GM21737 (cell line): ENCODE results near the gene EME1.

Experiments used
- ATAC-seq: cut with Tn5 transposase; IDR thresholded peaks from one replicate; pipeline ENCODE4 v1.9.1; 2021; ENCODE audit warnings: mild to moderate bottlenecking, moderate library complexity; ENCODE audit not compliant: unreplicated experiment

The EME1 gene

DNA sequence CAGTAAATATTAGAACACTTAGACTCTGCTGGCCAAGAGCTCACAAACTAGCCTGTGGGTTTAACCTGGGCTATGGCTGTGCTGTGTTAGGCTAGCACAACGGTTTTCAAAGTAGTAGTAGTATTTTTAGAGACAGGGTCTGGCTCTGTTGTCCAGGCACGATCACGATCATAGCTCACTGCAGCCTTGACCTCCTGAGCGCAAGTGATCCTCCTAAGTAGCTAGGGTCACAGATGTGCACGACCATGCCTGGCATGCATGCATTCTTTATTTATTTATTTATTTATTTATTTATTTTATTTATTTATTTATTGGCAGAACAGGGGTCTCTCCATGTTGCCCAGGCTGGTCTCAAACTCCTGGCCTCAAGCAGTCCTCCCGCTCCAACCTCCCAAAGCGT lies 10.4 kb upstream of the EME1 start:
- ATAC-seq = no peak

DNA sequence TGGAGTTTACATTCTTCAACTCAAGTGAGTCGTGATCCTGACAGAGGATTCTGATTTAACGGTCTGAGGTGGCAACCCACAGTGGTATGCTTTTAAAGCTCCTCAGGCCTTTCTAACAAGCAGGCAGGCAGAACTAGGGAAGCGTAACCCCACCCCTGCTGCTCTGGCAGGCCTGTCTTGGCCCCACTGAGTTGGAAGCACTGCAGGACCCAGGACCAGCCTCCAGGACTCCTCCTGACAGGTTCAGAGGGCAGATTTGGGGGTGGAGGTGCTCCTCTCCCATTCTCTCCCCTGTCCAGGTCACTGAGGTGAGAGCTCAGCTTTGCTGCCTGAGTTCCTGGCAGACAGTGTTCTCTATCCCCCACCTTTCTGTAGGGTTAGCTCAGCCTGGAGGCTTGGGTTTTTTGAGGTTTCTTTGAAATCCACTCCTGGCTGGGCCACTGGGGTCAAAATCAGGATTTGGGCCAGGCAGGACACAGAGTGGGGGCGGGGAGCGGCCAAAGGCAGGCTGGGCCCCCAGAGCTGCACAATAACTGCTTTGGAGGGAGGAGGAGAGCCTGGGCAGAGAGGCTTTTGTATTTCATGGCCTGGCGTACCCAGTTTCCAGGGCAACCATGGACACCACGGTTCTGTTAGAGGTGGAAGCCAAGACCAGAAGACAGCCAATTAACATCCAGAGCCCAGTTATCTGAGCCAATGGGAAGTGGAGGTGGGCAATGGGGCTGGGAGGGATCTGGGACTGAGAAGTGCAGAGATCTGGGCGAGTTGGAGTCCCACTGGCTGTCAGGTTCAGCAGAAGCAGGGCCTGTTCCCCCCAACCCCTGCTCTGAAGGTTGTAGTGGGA lies 9.6 kb upstream of the EME1 start:
- no peak for ATAC-seq

DNA sequence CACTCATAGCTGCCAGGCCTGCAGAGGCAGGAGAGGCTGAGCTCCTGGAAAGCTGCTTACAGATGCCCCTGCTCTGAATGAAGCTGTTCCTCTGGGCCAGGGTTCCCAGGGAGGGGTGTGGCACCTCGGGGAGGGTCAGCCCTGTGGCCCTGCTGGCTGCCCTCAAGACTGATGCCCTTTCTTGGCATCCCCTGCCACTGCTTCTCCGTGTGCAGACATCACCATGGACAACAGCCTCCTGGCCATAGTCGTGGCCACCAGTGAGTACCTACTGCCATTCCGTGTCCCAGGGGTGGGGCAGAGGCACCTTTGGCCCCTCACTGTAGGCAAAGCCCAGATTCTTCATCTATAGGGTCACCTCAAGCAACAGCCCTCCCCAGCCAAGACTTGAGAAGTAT lies 9.0 kb upstream of the EME1 start:
- ATAC-seq = no peak

DNA sequence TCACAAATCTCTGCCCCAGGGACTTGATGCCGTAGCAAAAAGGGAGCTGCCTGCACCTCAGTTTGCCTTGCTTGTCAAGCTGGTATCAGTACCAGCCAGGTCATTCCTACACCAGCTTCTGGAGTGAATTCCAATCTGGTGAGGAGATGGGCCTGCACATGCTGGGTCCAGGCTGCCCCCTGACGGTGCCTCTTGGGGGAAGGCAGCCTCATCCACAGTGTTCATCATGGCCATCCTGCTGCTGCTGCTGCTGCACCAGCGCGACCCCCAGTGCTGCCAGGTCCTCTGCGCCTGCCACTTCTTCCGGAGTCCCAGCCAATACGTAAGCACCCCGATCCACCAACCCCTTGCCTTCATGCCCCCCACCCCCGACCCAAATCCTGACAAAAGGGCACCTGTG lies 8.3 kb upstream of the EME1 start:
- ATAC-seq = no peak

DNA sequence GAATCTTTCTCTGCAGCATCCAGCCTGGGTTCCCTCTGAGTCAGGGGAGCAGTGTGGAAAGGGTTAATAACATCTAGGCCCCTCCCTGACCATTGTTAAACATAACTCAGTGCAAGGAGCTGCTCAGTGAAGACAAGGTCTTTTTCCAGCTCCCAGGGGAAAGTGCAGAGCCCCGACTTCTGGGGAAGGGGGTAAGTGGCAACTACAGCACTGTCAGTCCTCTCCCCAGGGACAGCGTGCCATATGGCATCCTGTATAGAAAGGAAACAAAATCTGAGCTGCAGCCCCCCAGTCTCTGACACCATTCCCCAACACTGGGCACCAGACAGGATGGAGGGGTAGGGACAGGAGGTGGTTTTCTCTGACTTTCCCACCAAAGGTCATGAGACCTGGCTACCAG lies 7.9 kb upstream of the EME1 start:
- no peak for ATAC-seq

DNA sequence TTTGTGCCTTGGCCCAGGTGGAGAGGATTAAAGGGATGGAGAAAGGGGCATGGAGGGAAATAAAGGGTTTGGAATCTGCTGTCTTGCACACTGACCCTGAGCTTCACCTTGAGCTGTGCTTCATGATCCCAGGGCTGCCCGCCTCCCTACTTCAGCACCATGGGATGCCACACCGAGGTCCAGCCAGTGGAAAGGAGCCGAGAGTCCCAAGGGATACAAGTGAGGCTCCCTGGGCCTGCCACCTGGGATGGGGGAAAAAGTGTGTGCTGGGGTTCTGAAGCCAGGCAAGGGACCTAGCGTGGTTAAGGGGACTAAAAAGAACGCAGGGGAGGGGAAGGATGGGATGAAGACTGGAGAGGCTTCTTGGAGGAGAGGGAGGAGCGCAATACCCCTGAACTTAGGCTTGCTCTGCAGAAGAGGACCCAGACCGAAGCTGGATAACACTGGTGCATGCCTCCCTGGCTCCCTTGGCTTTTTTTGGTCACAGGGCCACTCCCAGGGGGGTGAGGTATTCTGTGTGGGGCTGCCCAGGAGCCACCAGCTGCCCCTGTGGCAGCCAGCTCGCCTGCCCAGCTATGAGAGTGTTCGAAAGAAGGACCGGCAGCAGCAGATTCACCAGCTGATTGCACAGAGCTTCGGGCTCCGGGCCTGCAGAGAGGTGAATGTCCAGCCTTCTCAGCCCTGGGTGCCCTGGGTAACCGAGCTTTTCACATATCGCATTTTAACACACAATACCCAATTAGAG lies 7.2 kb upstream of the EME1 start:
- no peak for ATAC-seq

DNA sequence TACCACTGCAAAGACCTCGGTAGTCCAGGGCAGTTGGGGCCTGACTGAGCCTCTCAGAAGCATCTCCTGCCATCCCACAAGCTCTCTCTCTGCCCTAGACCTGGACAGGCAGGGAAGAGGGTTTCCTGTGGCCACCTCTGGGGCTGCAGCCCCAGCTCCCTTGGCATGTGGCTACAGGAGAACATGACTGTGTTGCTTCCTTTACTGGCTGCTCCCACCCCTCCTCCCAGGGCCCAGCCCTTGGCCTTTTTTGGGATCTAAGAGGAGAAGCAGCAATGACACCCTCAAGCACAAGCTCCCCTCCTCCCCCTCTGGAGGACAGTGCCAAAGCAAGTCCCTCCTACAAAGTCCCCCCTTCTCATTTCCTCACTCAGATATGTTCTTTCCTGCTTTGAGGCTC lies 5.6 kb upstream of the EME1 start:
- no peak for ATAC-seq

DNA sequence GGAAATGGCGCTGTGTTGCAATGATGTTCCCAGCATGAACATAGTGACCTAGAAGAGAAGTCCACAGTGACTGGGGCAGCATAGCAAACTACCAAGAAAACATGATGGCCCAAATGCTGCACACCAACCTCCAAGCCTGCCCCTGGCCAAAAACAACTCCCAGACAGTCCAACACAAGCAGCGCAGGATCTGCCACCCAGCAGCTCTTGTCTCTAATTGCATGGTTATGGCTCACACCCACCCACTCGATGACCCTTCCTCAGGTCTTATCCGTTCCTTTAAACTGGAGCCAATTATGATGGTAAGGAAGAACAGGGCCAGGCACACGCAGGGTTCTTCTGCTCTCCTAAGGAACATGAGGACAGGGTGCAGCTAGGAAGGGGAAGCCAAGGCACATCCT lies 3.0 kb upstream of the EME1 start:
- ATAC-seq = no peak

DNA sequence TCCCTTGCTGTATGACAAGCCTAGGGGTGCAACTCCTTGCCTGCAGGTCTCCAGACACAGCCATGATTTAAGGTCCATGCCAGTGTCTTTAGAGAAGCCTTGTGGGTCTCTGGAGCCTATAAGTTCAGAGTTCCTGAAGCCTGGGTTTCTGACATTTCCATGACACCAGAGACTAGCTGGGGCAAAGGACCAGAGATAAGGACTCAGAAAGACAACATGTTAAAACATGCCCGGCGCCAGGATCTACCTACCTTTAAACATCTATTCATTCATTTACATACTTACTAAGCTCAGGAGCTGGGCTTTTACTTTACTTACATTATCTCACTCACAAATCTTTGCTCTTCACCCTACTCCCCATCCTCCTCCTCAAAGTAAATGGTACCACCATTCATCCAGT lies 1.5 kb upstream of the EME1 start:
- ATAC-seq = no peak

DNA sequence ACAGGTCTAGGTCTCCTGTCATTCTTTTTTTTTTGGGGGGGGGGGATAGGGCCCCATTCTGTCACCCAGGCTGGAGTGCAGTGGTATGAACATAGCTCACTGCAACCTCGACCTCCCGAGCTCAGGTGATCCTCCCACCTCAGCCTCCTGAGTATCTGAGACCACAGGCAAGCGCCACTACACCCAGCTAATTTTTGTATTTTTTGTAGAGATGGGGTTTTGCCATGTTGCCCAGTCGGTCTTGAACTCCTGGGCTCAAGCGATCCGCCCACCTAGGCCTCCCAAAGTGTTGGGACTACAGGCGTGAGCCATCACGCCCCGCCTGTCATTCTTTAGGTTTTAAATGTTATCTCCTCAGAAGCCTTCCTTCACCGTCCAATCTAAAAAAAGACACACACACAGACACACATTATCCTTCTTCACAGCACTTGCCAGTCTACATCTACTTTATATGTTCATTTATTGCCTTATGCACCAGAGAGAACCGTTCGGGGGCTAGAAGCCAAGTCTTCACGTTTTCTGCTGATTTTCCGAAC lies 739 bp upstream of the EME1 start:
- ATAC-seq = no peak

DNA sequence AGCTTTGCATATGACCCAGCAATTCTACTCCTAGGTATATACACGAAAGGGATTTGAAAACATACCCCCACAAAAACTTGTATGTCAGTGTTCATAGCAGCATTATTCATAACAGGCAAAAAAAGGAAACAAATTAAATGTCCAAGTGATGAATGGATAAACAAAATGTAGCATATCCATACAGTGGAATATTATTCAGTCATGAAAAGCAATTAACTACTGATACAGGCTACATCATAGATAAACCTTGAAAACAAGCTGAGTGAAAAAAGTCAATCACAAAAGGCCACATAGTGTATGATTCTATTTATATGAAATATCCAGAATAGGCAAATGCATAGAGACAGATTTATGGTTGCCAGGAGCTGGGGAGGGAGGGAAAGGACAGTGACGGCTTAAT lies 676 bp downstream of the EME1 start:
- ATAC-seq = no peak

DNA sequence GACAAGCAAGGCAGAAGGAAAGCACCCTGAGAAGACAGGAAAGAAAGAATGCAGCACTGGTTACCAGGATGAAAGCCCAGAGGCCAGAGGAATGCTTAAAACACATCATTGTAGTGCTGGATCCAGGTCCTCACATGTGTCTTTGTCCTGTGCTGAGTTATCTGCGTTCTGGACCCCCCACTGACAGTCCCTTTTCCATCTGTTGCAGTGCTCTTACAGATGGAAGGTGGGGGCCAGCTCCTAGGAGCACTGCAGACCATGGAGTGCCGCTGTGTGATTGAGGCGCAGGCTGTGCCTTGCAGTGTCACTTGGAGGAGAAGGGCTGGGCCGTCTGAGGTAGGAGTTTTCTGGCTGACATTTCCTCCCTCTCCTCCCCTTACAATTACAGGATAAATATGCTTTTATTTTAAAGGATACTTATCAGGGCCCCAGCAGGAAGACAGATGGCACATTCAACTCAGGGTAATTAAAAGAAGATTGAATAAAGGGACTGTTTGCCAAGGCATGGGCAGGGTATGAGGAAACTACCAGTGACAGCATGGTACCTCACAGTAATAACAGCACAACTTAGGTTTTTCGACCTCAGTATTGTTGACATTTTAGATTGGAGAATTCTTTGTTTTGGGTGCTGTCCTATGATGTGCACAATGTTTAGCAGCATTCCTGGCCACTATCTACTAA lies 3.0 kb downstream of the EME1 start:
- no peak for ATAC-seq

DNA sequence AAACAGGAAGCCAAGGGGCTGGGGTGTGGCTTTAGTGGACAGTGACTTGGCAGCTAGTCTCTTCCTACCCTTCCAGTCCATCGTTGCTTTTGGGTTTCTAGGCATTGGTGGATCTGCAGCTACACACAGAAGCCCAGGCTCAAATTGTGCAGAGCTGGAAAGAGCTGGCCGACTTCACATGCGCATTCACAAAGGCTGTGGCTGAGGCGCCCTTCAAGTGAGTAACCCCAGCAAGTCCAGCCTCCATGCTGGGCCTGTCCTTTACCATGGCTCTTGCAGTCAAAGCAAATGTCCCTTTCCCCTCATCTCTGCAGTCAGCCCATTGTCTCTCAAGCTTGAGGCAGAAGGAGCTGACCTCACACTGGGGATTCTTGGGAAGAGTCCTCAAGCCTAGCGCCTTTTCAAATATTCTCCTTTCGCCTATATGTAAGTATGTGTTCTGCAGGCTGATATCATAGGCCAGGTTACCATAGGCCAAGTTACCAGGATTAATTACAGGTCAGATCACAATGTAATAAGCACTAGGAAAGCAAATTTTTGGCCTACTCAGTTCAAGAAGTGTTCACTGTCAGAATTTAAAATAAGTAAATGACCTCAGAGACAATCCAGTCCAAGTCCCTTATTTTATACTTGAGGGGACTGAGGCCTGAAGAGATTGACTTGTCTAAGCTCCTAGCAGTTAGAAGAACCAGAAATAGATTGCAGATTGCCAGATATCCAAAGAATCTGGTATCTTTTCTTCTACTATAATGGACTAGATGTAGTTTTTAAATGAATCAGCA lies 6.5 kb downstream of the EME1 start:
- ATAC-seq = no peak

DNA sequence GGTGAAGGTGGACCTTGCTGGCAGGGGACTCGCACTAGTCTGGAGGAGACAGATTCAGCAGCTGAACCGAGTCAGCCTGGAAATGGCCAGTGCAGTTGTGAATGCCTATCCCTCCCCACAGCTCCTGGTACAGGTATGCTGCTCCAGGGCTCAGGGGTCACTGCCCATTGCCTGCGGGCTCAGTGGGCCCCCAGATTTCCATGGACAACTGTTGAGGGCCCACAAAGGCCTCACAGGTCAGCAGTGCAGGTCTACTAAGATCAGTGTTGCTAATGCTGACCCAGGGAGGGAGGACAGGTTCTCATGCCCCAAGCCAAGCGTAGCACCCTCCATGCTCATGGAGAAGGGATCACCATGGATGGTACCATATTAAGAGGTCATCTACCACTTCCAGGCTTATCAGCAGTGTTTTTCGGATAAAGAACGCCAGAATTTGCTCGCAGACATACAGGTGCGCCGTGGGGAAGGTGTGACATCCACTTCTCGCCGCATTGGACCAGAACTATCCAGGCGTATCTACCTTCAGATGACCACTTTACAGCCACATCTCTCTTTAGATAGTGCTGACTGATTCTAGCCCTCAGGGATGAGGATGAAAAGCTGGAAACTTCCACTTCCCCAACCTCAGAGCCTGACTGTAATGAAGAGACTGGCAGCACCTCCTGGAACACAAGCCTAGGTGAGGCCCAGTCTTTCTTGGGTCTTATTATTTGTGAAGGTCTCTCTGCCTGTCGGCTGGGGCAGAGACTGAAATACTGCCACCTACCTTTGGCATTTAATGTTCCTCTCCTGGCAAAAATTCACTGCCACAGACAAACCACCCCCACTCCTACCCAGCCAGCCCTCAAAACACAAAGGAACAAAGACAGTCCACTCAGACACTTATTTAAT lies 7.6 kb downstream of the EME1 start:
- ATAC-seq = no peak

DNA sequence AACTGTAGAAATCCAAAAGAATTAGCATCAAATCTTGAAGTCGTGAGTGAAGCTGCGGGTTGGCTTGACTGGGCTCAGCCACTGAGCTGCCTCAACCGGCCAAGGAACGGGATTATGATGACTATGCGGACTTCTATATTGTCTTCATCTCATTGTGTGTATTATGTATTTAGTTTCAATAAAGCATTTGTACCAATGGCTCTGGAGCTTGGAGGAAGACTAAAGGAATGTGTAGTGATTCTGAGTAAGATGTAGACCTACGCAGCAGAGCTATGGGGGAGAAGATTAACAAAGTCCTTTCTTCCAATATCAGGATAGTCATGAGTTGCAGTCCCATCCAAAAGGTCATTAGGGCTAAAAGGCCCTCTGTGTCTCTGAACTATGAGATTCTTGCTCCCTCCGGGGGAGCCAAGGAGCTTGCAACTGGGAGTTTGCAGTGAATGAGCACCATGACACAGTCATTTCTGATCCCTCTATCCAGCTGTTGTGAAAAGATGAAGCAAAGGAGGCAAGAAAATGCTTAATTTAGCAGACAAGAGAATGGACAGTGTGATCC lies 8.3 kb downstream of the EME1 start:
- no peak for ATAC-seq

DNA sequence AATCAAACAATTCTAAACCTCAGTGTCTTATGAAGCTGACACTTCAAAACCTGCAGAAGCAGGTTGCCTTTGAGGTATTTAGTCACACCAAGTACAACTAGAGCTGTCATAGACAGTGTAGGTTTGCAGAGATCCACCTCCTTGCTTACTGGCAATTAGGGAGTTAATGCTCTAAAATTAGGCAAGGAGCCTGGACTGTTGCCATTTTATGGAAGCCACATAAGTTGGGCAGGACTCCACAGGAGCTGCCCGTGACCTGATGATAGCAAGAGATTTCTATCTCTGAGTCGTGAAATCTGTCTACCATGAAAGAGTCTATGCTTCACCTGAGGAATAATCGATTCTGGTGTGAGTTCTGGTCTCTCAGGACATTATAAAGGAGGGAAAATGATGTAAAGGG lies 8.9 kb downstream of the EME1 start:
- no peak for ATAC-seq

DNA sequence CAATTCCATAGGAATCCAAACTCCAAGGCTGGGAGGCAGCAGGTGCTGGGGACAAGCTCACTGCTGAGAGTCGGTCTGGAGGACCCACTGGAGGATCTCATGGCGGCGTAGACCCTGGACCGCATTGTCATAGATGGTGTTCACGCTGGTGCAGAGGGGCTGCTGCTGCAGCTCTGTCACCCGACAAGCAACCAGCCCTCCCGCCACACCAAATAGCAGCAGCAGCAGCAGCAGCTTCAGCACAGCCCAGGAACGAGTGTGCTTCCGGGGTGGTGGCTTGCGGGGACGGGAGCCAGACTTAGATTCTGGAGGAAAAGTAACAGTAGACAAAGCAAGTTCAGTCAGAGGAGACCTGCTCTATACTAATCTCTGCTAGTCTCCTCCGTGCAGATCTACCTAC lies 9.9 kb downstream of the EME1 start:
- no peak for ATAC-seq

DNA sequence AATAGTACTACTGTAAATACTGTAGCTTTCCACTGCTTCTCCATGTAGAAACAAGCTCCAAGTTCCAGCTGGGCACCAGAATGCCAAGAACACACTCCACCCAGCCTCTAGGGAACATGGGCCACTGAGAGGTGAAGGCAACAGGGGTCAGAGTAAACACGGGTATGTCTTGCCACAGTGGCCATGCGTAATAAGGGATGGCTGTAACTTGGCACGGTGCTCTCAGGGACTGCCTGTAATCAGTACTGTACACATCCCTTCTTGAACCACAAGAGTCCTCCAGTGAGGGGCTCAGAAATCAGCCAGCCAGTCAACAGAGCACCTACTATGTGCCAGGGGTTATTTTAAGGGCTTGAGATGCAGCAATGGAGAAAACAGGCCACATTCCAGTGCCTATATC lies 13.5 kb downstream of the EME1 start:
- no peak for ATAC-seq

DNA sequence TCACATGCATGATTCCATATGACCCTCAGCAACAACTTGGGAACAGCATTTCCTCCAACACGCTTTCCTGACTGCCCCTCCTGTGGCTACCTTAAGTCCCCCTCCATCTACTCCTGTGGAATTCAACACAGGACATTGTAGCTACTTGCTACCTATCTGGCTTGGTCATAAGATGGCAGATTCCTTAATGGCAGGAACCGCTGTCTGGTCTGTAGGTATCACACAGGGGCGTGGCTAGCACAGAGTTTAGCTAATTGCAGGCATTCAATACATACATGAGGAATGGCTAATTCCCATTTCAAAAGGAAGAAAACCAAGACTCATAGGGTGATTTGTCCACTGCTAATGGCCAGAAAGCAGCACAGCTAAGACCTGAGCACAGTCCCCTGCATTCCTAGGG lies 15.7 kb downstream of the EME1 start:
- ATAC-seq = no peak

DNA sequence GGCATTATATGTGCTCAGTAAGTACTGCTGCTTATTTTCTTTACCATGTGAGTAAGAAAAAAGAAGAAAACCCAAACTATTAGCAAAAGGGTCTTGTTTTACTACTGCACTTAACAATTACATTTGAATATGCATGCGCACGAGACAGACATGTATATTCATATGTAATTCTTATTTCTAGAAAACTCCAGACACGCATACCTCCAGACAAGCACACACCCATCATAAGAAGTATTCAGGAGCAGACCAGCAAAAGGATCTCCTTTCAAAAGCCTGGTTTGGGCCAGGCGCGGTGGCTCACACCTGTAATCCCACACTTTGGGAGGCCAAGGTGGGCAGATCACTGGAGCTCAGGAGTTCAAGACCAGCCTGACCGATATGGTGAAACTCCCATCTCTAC lies 16.5 kb downstream of the EME1 start:
- no peak for ATAC-seq
